ENCODE results near the gene SKIDA1. TPM values are rescaled to one million over a fixed set of nuclear protein-coding genes. Genes with fewer than 3 reads are reported as not detected.

Gene SKIDA1
- total and polyA plus RNA-seq, 3 donors from 2014 or later, result 4.7 to 6.9 (median 6.6) TPM

DNA sequence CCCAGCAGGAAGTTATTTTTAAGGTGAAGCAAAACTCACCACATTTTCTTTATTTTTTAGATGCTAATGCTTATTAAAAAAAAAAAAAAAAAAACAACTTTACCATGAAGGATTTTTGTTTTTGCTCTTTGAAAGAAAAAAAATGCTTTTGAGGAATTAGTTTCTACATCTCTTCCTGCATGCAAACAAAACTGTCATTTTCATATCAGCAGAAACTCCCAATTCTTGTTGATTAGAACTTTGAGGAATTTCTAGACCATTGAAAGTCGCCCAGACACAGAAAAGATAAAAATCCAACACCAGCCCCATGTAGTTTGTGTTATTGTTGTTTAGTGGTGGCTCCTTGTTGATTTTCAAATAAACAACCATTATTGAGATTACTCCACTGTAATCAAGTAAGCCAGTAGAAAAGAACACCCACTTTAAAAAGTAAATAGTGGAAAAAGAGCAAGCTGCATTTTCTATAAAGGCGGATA lies 14.3 kb downstream of the SKIDA1 start:
- intact Hi-C loops (cut with DNase I; ENCODE audit: low total_unique reads), result no loop called here
- H3K36me3 ChIP-seq (ENCODE audit: low read depth, missing control alignments), result no peaks in the 10 kb centered on the region
- no peak overlapping the region for H3K27ac ChIP-seq
- H3K4me3 ChIP-seq, result no peak overlapping the region
- WGBS, 2 donors, result 79 to 81% methylated on average over 2 of the region's 2 CpGs
- H3K27me3 ChIP-seq, result no peaks in the 10 kb centered on the region
- DNase-seq, result no peak
- H3K4me1 ChIP-seq, result peaks cover 17% of the 10 kb centered on the region
- TF ChIP-seq, protein P1, sequence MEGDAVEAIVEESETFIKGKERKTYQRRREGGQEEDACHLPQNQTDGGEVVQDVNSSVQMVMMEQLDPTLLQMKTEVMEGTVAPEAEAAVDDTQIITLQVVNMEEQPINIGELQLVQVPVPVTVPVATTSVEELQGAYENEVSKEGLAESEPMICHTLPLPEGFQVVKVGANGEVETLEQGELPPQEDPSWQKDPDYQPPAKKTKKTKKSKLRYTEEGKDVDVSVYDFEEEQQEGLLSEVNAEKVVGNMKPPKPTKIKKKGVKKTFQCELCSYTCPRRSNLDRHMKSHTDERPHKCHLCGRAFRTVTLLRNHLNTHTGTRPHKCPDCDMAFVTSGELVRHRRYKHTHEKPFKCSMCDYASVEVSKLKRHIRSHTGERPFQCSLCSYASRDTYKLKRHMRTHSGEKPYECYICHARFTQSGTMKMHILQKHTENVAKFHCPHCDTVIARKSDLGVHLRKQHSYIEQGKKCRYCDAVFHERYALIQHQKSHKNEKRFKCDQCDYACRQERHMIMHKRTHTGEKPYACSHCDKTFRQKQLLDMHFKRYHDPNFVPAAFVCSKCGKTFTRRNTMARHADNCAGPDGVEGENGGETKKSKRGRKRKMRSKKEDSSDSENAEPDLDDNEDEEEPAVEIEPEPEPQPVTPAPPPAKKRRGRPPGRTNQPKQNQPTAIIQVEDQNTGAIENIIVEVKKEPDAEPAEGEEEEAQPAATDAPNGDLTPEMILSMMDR (IDR thresholded peaks at IDR 0.05), result no peak
- TF ChIP-seq POLR2A (IDR thresholded peaks at IDR 0.05), result no peak
- H3K9me3 ChIP-seq, result no peaks in the 10 kb centered on the region

DNA sequence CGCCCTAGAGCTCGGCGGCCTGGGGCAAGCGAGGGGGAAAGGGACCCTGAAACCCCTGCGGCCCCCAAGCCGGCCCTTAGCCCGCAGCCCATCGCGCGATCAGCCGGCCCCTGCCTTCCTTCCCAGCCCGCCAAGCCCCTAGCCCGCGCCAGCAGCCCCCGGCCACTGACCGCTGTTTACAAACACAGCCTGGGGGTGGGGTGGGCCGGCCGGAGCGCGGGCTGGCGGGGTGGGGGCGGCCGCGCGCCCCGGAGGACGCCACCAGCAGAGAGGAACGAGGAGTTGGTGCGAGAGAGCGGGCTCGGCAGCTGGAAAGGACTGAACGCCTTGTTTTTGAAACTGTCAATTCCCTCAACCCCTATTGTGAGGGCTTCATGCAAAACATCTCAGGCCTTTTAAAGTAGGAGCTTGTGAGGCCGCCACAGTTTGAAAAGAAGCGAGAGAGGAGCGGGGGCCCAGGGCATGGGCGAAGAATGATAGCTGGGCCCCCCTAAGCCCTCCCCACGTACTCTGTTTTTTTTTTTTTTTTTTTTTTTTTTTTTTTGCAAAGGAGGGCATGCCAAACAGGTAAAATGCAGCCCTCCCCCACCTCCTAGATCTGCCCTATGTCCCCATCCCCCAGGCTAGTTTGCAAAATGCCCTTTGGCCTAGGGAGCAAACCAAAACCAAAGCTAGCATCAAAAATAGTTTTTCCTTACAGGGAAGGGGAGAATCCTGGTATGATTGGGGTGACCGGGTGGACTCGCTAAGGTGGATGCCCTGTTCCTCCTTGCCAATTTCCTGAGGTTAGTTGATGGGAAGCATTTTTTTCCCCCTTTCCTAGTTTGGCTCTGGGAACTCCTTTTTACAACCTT lies 15.0 kb downstream of the SKIDA1 start:
- TF ChIP-seq POLR2A (IDR thresholded peaks at IDR 0.05), result no peak
- TF ChIP-seq, protein P1 (IDR thresholded peaks at IDR 0.05), result no peak
- no peaks in the 10 kb centered on the region for H3K9me3 ChIP-seq
- H3K4me3 ChIP-seq, result peak overlapping the region; percentile 53 to 70
- no peaks in the 10 kb centered on the region for H3K36me3 ChIP-seq (ENCODE audit: low read depth, missing control alignments)
- H3K4me1 ChIP-seq, result peaks cover 11% of the 10 kb centered on the region
- H3K27me3 ChIP-seq, result no peaks in the 10 kb centered on the region
- intact Hi-C loops (cut with DNase I; ENCODE audit: low total_unique reads), result no loop called here
- DNase-seq, result peak; percentile 39
- 14 to 20% methylated on average over 18 to 39 of the region's 39 CpGs for WGBS, 2 donors
- peak overlapping the region; percentile 24 to 59 for H3K27ac ChIP-seq

DNA sequence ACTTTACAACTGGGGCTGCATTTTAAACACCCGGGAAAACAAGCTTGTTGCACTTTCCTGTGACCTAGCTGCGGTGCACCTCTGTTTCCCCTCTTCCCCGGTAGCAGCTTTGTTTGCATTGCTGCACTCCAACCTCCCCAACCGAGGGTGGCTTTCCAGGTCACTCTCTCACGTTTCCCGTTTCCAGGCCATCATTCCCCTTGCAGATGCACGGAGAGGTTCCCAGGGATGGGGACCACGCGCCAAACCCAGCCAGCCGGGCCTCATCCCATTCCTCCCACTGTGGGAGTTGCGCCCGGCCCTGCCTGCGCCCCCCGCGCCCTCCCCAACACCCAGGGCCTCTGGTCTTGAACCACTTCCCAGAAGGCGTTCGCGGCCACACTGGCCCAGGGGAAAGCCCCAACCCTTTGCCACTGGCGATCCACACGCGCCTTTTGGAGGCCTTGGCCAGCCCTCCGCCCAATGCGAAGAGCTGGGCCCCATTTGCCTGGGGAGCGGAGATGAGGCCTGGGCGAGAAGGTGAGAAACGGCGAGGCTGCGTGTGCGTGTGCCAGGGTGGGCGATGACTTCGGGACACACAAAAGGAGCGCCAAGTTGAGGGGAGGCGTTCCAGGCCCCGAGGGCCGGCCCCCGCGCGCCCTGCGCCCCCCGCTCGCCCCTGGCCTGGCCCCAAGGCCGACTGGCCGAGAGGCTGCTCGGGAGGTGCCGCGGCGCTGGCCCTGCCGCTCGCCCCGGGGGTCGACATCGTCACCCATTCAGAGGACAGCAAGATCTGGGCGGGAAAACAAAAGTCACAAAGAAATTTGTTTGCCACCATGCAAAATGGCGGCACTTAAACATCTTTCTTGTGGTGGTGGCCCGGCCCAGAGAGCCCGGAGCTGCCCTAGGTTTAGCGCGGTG lies 15.9 kb downstream of the SKIDA1 start:
- Histone ChIP-seq H3K9me3 (no peaks in the 10 kb centered on the region), H3K4me3 (peak overlapping the region; percentile 53 to 70), H3K27ac (peak overlapping the region; percentile 24 to 59), H3K36me3 (ENCODE audit: low read depth, missing control alignments) (no peaks in the 10 kb centered on the region), H3K27me3 (no peaks in the 10 kb centered on the region), H3K4me1 (peaks cover 7% of the 10 kb centered on the region)
- no peak for DNase-seq
- 32 to 46% methylated on average over 29 to 58 of the region's 58 CpGs for WGBS, 2 donors
- TF ChIP-seq, protein P1 (IDR thresholded peaks at IDR 0.05), result no peak
- TF ChIP-seq POLR2A (IDR thresholded peaks at IDR 0.05), result no peak
- intact Hi-C loops (cut with DNase I; ENCODE audit: low total_unique reads), result no loop called here

DNA sequence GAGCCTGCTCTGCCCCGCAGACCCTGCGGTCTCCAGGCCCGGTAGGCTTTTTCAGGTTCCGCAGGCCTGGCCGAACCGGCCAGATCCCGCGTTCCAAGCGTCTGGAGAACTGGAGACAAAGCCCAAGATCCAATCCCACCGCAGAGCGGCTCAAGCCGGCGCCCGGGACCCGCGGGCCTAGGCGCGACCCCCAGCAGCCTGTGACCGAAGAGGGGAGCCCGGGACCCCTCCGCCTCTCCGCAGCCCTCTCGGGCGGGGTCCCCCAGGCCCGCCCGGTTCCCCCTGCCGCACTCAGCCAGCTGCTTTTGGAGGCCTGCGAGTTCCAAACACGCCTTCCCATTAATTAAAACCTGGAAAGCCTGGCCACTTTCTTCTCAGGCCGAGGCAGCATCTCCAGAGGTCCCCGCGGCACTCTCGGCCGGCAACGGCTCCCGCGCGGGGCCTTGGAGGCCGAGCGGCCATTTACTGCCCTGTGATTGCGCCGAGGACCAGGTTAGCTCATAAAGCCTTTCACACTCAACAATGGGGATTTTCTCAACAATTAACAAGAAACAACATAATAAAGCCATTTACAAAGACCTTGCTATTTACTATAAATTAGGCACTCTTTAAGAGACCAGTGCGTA lies 16.7 kb downstream of the SKIDA1 start:
- Histone ChIP-seq H3K27me3 (no peaks in the 10 kb centered on the region), H3K9me3 (no peaks in the 10 kb centered on the region), H3K36me3 (ENCODE audit: low read depth, missing control alignments) (no peaks in the 10 kb centered on the region), H3K4me3 (peak overlapping the region in 1 of 2 donors; percentile 70), H3K4me1 (peaks cover 7% of the 10 kb centered on the region), H3K27ac (no peak overlapping the region)
- no peak for TF ChIP-seq POLR2A (IDR thresholded peaks at IDR 0.05)
- TF ChIP-seq, protein P1 (IDR thresholded peaks at IDR 0.05), result no peak
- intact Hi-C loops (cut with DNase I; ENCODE audit: low total_unique reads), result no loop called here
- DNase-seq, result no peak
- WGBS, 2 donors, result 53 to 70% methylated on average over 35 to 36 of the region's 43 CpGs
